A673 (cell line): ENCODE measurements around the gene TTR.

Experiments used
- EZH2 ChIP-seq: fragments of 200-600 bp; sonication (generic); IDR thresholded peaks from 2 replicates; pipeline ENCODE4 v1.6.1; 2017; ENCODE audit warnings: borderline replicate concordance, low read depth, mild to moderate bottlenecking, mixed read lengths, antibody characterized with exemption, low read length; ENCODE audit not compliant: poor library complexity, severe bottlenecking
- TF ChIP-seq, protein P1 (sequence below): fragments of 300-800, 200-600 bp; sonication (generic); conservative IDR thresholded peaks from 2 replicates; pipeline ENCODE4 v1.5.1; 2017; ENCODE audit warnings: low read depth, mild to moderate bottlenecking, antibody characterized with exemption, low read length, moderate library complexity, mixed read lengths

DNA sequence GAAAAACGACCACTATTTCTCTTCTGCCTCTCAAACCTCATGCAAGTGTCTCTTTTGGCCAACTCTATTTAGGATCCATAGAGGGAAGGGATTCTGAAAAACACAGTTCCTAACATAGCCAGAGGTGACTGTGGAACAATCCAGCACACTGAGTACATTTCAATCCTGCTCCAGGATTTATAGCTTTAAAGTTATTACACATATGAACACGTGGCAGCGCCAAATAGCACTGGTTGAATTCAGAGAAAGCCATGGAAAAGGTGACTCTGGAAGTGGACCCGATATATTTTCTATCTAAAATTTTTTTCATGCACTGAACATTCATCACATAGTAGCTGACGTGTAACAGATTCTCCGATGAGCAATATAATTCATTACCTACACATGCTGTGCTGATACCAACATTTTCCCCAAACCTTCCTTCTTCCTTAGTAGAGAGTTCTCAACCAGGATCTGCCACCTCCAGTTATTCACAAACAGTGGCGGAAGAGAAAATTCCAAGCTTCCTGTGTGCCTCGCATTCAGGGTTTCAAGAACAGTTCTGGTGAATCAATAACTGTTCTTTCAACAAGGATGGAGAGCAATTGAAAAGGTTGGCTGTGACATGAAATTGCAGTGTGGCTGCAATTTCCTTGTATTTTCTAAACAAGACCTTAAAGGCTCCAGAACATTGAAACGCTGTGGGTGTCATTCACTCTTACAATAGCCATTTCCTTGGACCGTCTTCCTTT is 25.7 kb upstream of the TTR start:
- TF ChIP-seq, protein P1, sequence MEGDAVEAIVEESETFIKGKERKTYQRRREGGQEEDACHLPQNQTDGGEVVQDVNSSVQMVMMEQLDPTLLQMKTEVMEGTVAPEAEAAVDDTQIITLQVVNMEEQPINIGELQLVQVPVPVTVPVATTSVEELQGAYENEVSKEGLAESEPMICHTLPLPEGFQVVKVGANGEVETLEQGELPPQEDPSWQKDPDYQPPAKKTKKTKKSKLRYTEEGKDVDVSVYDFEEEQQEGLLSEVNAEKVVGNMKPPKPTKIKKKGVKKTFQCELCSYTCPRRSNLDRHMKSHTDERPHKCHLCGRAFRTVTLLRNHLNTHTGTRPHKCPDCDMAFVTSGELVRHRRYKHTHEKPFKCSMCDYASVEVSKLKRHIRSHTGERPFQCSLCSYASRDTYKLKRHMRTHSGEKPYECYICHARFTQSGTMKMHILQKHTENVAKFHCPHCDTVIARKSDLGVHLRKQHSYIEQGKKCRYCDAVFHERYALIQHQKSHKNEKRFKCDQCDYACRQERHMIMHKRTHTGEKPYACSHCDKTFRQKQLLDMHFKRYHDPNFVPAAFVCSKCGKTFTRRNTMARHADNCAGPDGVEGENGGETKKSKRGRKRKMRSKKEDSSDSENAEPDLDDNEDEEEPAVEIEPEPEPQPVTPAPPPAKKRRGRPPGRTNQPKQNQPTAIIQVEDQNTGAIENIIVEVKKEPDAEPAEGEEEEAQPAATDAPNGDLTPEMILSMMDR = no peak
- TF ChIP-seq EZH2 = no peak
